DMS53 (cell line): ENCODE data around the gene TCP1.
A peak's percentile ranks its signal among the peaks of the same experiment; 100 is the strongest.
"Not testable (repeated sequence)": the region's sequence is repeated elsewhere in the genome, so short reads cannot be mapped to it uniquely, and the experiment has no call there.

ENCODE experiments used
- DNase-seq: peaks from one replicate; lab custom pipeline; 2025; lab: John Stamatoyannopoulos, UW

The TCP1 gene

DNA sequence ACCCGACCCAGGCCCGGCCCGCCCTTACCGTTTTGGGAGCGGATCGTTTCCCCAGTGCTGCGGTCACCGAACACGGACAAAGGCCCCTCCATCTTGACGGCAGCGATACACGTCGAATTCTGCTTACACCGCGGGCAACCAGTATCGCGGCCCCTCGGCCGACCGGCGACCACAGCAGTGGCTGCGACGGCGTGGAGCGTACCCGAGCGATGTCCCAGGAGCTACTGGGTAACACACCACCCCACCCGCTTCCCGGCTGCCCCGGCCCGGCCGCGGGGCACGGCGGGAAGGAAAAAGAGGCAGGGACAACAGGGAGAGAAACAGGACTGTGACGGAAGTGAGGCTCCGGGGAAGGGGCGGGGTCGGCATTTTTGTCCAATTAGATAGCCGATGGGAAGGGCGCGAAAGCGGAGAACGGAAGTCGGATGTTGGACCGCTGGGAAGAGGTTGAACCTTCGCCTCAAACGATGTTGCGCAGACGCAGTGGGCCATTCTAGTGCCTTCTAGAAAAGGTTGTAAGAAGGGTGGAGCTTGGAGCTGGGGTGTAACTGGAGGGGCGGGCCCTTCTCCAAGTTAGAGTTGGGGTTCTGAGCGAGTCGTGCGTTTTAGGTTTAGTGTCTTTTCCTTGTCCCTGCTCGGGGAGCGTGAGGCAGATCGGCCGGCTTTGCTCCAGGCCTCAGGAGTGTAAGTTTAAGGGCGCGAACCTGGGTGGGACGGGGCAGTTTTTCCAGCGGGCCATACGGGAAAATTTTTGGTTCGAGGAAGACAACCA, at the start of gene TCP1:
Gene TCP1 (minus strand): TSS at position 226 of the 772 bp plus-strand sequence. CDS start 134 bp downstream, at position 92.
- DNase-seq, result peak; percentile 99

DNA sequence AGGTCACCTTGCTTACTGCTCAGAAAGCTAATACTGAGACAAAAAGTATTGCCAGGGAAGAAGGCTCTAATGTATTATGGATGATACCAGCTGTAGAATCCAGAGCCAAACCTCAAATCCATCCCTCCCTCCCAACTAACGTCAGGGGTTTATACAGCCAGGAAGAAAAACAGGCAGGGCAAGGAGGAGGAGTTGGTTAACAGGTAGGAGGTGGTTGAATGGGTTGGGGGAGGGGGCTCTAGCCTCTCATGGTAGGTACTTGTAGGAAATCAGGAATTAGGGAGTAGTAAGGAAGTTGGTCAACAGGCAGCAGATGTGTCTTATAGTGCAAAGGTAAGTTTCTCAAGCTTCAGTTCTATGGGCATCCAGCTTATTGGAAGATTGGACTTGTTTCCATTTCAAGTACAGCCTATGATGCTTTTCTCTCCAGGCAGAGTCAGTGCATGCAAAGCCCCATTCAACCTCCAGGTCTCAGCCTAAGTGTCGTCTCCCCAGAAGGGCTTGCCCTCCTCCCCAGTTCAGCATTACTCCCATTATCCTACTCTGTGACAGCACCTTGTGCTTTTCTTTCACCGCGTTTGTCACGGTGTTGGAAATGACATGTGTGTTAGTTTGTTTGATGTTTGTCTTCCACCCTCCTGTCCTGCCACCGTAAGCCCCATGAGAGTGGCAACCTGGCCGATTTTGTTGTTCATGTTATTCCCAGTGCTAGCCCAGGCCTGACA, 48.8 kb upstream of the TCP1 start:
- no peak for DNase-seq

DNA sequence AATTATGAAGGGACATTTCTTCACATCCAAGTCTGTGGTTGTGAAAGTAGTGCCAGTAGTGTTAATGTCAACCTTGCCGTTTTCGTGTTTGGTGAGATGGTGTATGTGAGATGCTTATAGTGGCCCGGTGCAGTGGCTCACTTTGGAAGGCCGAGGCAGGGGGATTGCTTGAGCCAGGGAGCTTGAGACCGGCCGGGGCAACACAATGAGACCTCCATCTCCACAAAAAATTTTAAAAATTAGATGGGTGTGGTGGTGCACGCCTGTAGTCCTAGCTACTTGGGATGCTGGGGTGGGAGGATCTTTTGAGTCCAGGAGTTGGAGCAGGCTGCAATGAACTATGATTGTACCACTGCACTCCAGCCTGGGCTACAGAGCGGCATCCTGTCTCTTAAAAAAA, 48.1 kb upstream of the TCP1 start:
- no peak for DNase-seq

DNA sequence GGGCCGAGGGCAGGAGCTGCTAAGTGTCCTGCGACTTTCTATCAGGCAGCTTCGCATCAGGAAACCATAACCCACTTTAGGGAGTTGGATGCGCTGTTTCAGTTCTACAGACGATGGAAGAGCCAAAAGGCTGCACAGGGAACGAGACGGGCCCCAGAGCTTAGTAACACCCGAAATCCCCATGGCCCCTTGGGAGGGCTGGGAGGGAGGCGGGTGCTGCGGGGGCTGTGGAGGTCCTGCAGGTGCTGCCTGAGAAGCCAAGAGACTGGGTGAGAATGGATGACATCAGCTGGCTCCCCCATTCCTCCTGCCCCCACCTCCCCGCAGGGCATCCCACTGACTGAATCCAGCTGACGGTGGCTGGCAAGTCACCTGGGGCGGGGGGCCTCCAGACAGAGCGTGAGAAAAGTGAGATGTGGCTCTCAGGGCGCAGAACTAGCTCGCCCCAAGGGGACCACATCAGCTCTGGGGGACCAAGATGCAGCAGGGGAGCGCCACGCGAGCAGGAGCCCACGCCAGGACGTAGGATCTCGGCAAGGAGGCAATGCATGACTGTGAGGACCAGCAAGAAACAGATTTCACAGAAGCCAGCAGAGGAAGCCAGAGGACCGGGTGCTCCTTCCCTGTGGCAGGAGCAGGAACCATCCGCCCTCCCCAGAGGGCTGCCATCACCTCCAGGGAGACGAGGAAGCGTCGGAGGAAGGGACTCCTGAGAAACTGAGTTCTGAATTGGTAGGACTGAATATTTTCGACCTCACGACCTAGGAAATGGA, 47.5 kb upstream of the TCP1 start:
- no peak for DNase-seq

DNA sequence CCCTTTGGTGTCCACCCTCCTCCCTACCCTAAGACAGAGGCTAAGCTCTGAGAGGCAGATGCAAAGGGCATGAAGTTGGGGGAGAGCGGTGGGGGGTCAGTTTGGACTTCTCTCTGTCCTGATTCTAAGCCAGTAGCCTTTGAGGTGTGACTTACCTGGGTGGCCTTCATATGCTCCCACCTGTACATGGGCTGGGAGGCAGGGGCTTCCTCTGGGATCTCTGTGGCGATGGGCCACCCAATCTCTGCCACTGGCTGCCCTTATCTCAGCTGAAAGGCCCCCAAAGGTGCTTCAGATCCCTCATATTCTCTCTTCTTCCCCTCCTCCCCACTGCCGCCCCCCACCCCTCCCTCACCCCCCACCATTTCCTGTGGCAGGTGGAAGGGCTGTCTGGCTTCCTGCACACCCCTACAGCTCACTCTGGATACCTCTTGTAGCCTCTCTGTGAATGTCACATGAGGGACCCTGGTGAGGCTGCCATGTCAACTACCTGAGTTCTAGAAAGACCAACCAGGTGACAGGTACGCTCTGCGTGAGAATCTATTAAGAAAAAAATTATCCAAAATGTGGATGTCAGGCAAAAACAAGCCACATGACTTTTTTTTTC, 44.7 kb upstream of the TCP1 start:
- no peak for DNase-seq

DNA sequence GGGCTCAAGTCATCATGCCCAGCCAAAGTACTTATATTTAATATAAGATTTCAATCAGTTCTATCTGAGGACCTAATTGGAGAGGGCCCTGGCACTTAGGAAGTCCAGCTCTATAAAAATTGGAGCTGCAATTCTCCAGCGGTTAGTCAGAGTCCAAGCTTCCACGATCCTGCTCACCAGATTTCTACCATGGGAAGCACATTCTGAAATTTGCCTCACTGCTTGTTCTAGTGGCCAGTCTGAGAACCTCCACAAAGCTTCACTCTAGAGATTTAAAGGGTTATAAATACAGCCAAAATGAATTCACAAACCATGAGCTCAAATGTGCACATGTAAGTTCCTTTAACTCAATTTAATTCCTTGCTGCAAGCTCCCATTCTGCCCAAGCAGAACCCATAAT, 44.2 kb upstream of the TCP1 start:
- no peak for DNase-seq

DNA sequence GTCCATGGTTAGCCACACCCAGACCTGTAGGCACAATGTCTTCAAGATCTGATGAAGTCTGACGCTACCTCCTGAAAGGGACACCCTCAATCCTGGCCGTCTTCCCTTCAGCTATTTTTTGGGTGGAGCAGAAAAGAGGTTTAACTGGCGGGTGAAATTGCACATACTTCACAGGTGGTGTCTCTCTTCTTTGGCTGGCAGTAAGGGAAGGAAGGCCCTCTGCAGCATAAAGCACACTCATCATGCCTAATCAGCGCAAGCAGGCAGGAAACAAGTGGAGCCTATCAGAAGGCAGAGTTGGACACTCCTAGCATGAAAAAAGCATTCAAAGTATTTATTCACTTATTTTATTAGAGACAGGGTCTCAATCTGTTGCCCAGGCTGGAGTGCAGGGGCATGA, 43.5 kb upstream of the TCP1 start:
- DNase-seq, result no peak

DNA sequence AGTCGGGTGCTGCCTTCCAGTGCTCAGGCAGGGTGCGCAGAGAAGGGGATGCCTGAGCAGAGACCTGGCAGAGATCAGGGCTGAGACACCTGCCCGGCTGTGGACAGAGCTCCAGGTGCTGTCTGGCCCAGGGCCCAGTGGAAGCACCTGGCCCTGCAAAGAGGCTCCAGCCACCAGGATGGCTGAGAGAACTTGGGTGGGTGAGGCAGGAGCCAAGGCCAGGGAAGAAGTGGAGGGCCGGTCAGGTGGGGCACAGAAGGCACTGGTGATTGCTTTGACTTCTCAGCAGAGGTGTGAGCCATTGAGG, 41.9 kb upstream of the TCP1 start:
- DNase-seq, result peak; percentile 67

DNA sequence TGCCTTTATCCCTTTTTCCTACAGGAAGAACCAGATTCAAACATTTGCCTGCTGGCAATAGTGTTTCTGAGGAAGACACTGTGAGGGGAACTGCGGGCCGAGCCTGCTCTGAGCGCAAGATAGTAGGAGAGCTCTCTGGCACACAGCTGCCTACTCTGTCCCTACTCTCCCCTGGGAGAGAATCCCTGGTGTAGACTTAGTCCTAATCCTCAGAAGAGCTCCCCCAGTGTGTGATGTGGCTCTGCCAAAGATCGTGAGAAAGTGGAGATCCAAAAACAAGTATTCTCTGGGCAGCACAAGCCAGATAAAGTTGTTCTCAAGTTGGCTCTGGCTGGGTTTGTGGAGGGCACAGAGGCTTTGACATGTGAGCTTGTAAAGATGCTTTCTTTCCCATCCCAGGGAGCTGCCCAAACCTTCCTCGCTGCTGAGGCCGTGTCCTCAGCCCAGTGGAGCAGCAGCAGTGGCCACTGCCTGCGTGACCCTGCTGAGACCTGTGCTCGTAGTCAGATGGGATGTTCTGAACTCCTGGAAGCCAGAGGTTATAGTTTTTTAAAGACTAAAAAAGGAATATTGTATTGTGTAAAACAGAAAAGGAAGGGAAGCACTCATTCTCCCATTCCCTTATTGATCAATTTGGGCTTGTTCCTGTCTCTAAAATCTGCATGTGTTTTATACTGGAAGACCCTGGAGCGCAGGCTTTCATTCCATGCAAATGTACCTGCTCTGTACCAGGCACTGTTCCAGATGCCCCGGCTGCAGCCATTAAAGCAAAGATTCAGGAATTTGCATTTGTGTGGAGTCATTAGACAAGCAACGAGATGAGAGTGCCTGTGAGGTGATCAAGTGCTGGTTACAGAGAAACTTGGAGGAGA, 41.3 kb upstream of the TCP1 start:
- no peak for DNase-seq

DNA sequence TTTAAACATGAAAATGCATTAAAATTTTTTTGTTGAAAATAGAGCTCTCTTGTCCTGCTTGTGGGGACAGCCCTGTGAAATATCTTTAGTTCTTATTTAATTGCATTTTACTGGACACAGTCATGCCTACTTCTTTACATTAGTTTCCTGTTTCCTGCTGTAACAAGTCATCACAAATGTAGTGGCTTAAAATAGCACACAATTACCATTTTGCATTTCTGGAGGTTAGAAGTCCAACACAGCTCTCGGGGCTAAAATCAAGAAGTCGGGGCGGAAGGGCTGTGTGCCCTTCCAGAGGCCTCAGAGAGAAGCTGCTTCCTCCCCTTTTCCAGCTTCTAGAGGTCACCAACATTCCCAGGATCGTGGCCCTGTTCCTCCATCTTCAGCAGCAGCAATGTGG, 40.1 kb upstream of the TCP1 start:
- no peak for DNase-seq

DNA sequence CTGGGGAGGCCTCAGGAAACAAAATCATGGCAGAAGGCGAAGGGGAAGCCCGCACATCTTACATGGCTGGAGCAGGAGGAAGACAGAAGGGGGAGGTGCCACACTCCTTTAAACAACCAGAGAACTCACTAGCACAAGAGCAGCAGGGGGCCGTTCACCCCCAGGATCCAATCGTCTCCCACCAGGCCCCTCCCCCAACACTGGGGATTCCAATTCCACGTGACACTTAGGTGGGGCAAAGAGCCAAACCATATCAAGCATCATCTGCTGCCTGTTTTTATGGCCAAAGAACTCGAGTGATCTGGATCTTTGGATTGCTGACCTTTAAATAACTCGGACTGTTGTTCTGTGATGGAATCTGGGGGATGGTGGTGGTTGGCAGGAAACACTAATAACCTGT, 38.7 kb upstream of the TCP1 start:
- no peak for DNase-seq

DNA sequence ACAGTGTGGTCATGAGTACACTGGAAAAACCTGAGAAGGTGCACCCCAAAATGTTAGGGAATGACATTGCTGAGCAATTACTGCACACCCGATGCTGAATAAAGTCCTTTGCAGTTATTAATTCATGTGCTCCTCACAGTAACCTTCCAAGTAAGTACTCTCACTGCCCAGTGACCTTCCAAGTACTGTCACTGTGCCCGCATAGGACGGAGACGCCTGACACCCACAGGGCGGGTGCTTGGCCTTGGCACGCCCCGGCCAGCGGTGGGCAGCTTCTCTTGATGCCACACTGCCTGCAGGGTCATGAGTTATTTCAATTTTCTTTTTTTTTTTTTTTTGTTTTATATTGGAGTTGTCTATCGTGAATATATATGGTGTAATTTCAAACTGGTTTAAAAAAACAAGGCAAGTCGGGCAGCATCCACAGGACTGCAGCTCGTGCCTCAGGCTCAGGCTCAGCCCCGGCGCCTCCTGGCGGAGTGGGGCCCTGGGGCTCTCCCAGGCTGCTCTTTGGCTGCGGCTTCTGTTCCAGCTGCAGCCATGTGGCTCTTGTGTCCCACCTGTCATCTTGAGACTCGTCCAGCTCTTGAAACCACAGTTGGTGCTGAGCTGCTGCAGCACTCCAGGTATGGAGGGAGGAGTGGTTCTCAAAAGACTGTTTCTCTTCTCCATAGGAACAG, 37.7 kb upstream of the TCP1 start:
- peak; percentile 45 for DNase-seq

DNA sequence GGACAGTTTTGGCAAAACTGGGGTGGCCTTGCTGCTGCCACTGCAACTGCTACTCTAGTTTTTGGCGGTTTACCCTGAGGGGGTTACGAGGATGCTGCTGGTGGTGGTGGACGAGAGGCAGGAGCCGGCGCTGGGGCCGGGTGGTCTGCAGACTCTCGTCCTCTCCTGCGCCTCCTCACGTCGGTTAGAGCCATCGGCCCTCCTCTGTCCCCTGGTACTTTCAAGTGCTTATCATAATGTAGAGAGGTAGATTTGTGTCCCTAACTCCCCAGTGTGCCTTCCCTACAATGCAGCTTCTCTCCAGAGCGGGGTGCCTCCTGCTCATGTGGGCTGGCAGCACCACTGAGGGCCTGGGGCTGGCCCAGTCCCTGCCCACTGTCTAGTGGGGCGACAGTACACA, 36.6 kb upstream of the TCP1 start:
- DNase-seq, result no peak

DNA sequence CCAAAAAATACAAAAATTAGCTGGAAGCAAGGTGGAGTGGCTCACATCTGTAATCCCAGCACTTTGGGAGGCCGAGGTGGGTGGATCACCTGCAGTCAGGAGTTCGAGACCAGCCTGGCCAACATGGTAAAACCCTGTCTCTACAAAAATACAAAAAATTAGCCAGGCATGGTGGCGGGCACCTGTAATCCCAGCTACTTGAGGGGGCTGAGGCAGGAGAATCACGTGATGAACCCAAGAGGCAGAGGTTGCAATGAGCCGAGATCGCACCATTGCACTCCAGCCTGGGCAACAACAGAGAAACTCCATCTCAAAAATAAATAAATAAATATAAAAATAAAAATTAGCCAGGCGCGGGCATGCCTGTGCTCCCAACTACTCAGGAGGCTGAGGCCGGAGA, 35.3 kb upstream of the TCP1 start:
- not testable (repeated sequence) for DNase-seq

DNA sequence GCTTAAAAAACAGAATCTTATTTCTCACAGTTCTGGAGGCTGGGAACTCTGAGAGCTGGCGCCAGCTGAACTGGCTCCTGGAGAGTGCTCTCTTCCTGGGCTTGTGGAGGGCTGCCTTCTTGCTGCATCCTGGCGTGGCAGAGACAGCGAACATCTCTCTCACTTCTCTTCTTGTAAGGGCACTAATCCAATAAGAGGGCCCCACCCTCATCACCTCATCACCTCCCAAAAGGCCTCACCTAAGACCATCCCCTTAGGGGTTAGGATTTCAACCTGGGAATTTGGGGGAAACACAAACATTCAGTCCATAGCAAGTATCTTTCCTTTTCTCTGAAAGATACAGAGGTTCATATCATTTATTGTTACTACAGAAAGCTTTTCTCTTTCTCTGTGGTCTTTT, 34.6 kb upstream of the TCP1 start:
- DNase-seq, result no peak

DNA sequence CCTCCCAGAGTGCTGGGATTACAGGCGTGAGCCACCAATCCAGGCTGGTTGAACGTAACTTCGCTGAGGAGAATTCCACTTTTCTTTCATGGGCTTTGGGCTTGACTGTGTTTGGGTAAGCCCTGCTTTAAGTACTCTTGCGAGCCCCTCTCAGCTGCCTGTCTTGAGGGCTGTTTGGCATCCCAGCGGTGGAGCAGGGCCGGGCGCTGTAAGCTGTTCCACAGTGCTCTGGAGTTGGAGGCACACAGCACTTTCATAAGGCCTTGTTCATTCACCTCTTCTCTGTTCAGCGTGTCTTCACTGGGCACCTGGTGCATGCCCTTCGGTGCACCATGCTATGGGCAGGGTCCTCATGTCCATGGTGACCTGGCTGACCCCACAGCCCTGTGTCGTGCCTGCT, 32.3 kb upstream of the TCP1 start:
- no peak for DNase-seq

DNA sequence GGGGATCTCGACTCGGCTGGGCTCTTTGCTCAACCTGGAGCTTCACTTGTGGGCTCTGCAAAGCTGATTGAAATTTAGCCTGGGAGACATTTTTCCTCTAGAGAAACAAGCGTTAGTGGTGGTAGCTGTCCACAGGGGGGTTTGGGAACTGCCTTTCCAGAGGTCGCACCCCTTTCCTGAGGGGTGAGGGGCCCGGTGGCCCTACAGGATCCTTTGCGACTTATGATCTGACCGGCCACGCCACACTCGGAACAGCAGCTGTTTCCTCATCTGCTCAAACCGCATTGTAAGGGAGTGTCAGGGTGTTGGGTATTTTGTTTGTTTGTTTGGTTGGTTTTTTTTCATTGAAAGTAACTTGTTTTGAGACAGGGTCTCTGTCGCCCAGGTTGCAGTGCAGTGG, 31.7 kb upstream of the TCP1 start:
- DNase-seq, result no peak

DNA sequence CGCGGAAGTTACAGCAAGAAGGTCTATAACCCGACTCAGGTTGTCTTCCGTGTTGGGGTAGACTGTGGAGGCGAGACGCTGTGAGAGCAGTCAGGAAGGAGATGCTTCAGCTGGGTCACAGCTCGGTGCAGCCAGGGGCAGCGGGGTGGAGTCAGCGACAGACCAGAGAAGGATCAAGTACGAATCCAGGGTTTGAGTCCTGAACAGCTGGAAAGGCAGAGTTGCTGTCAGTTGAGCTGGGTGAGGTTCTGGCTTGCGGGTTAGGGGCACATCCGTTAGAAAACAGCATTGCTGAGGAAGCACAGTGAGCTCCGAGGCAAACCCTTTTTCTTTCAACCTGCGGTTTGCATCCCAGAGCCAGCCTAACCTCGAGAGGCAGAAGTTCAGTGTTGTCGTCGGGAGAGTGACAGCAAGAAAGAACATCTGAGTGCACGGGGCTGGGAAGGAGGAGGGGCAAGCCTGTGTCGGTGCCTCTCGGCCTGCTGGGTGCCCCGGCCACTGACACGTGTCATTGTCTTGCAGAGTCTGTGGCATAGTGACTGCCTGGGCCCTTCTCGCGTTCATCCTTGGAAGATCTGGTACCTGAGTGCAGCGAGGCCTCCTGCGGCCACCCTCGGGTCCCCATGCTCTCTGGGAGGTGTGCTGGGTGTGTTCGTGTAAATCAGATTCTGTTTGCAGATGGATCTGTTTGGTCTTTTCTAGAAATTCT, 30.7 kb upstream of the TCP1 start:
- DNase-seq, result peak; percentile 69

DNA sequence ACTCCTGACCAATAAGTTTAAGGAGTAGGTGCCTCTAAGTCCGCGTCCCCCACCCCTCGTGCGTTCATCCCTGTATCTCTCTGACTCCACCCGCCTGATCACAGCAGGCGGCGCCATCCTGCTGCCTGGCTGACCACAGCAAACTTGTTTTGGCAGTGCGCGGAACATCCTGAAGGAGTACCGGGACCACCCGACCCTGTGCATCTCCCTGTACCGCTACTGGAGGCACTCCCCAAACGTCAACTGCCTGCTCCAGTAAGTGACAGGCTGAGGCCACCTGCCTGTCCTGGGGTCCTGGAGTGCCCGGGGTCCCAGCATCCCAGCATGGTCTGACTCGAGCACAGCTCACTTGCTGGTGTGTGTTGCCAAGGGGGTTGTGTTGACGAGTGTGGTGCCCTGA, 29.7 kb upstream of the TCP1 start:
- DNase-seq, result no peak

DNA sequence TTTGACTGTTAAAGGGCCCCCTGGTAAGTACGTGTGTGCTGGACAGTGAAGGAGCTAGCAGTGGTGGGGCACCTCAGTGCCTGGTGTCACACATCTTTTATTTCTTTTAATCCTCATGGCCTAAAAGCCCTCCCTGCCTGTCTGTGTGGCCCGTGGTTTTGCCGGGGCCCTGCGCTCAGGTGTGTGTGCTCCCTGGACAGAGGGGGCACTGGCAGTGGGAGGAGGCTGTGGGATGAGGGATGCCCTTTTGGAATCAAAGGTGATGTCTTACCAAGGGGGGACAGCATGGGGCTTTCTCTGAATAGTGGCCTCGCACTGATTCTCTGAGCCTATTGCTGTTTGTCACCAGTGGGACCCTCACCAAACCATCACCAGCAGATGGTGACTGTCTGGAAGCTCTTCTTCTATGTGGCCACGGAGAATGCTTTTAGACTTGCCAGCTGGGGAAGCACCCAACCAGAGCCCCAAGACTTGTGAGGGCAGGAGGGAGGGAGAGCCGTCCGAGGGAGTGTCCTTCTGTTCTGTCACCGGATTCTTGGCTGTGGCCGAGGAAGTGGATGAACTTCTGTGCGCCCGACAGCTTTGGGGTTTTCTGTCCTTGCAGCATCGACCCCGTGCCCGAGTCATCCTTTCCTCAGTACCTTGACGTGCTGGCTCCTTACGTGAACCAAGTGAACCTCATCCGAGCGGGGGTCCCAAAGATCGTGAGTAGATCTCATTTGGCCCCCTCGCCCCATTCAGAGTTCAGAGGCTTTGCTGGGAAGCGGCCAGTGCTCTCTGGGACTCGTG, 28.7 kb upstream of the TCP1 start:
- DNase-seq, result no peak
